ENCODE measurements around the gene STXBP6.

The STXBP6 gene

GRCh38 chr14:24870949-24871701 is 178.8 kb downstream of the STXBP6 start:
- Histone ChIP-seq H3K36me3 (ENCODE audit: control insufficient read depth, insufficient read depth, low read length) (no peaks in the 10 kb centered on the region), H3K9ac (ENCODE audit: low read depth, low read length) (no peak overlapping the region), H3K4me1 (ENCODE audit: control insufficient read depth, insufficient read depth, low read length) (no peaks in the 10 kb centered on the region), H3K4me3 (ENCODE audit: low read depth, low read length) (no peak overlapping the region), H3K27me3 (ENCODE audit: control insufficient read depth, insufficient read depth, low read length) (no peaks in the 10 kb centered on the region), H3K9me3 (ENCODE audit: control insufficient read depth, insufficient read depth, low read length) (no peaks in the 10 kb centered on the region)

- Histone ChIP-seq H3K4me3 (ENCODE audit: low read depth, low read length) (no peak overlapping the region), H3K36me3 (ENCODE audit: control insufficient read depth, insufficient read depth, low read length) (no peaks in the 10 kb centered on the region), H3K27me3 (ENCODE audit: control insufficient read depth, insufficient read depth, low read length) (no peaks in the 10 kb centered on the region), H3K9me3 (ENCODE audit: control insufficient read depth, insufficient read depth, low read length) (no peaks in the 10 kb centered on the region), H3K4me1 (ENCODE audit: control insufficient read depth, insufficient read depth, low read length) (no peaks in the 10 kb centered on the region), H3K9ac (ENCODE audit: low read depth, low read length) (no peak overlapping the region)
These were observed 181.6 kb downstream of the STXBP6 start for GRCh38 chr14:24868389-24868788.

GRCh38 chr14:24866067-24866639 is 183.8 kb downstream of the STXBP6 start:
- no peak overlapping the region for H3K9ac ChIP-seq (ENCODE audit: low read depth, low read length)
- H3K4me3 ChIP-seq (ENCODE audit: low read depth, low read length): no peak overlapping the region
- H3K4me1 ChIP-seq (ENCODE audit: control insufficient read depth, insufficient read depth, low read length): no peaks in the 10 kb centered on the region
- no peaks in the 10 kb centered on the region for H3K27me3 ChIP-seq (ENCODE audit: control insufficient read depth, insufficient read depth, low read length)
- no peaks in the 10 kb centered on the region for H3K36me3 ChIP-seq (ENCODE audit: control insufficient read depth, insufficient read depth, low read length)
- H3K9me3 ChIP-seq (ENCODE audit: control insufficient read depth, insufficient read depth, low read length): no peaks in the 10 kb centered on the region

- H3K27me3 ChIP-seq (ENCODE audit: control insufficient read depth, insufficient read depth, low read length): no peaks in the 10 kb centered on the region
- no peak overlapping the region for H3K4me3 ChIP-seq (ENCODE audit: low read depth, low read length)
- no peak overlapping the region for H3K9ac ChIP-seq (ENCODE audit: low read depth, low read length)
- no peaks in the 10 kb centered on the region for H3K9me3 ChIP-seq (ENCODE audit: control insufficient read depth, insufficient read depth, low read length)
- no peaks in the 10 kb centered on the region for H3K36me3 ChIP-seq (ENCODE audit: control insufficient read depth, insufficient read depth, low read length)
- no peaks in the 10 kb centered on the region for H3K4me1 ChIP-seq (ENCODE audit: control insufficient read depth, insufficient read depth, low read length)
These were observed 185.8 kb downstream of the STXBP6 start for GRCh38 chr14:24863968-24864684.

GRCh38 chr14:24861083-24861630 is 188.8 kb downstream of the STXBP6 start:
- H3K4me1 ChIP-seq (ENCODE audit: control insufficient read depth, insufficient read depth, low read length): no peaks in the 10 kb centered on the region
- H3K27me3 ChIP-seq (ENCODE audit: control insufficient read depth, insufficient read depth, low read length): no peaks in the 10 kb centered on the region
- H3K9ac ChIP-seq (ENCODE audit: low read depth, low read length): no peak overlapping the region
- no peaks in the 10 kb centered on the region for H3K9me3 ChIP-seq (ENCODE audit: control insufficient read depth, insufficient read depth, low read length)
- no peaks in the 10 kb centered on the region for H3K36me3 ChIP-seq (ENCODE audit: control insufficient read depth, insufficient read depth, low read length)
- H3K4me3 ChIP-seq (ENCODE audit: low read depth, low read length): no peak overlapping the region

GRCh38 chr14:24859559-24859958 is 190.4 kb downstream of the STXBP6 start:
- H3K36me3 ChIP-seq (ENCODE audit: control insufficient read depth, insufficient read depth, low read length): no peaks in the 10 kb centered on the region
- H3K4me3 ChIP-seq (ENCODE audit: low read depth, low read length): no peak overlapping the region
- H3K9ac ChIP-seq (ENCODE audit: low read depth, low read length): no peak overlapping the region
- no peaks in the 10 kb centered on the region for H3K27me3 ChIP-seq (ENCODE audit: control insufficient read depth, insufficient read depth, low read length)
- no peaks in the 10 kb centered on the region for H3K9me3 ChIP-seq (ENCODE audit: control insufficient read depth, insufficient read depth, low read length)
- no peaks in the 10 kb centered on the region for H3K4me1 ChIP-seq (ENCODE audit: control insufficient read depth, insufficient read depth, low read length)

- Histone ChIP-seq H3K27me3 (ENCODE audit: control insufficient read depth, insufficient read depth, low read length) (no peaks in the 10 kb centered on the region), H3K9me3 (ENCODE audit: control insufficient read depth, insufficient read depth, low read length) (no peaks in the 10 kb centered on the region), H3K4me1 (ENCODE audit: control insufficient read depth, insufficient read depth, low read length) (no peaks in the 10 kb centered on the region), H3K4me3 (ENCODE audit: low read depth, low read length) (no peak overlapping the region), H3K36me3 (ENCODE audit: control insufficient read depth, insufficient read depth, low read length) (no peaks in the 10 kb centered on the region), H3K9ac (ENCODE audit: low read depth, low read length) (no peak overlapping the region)
These were observed 191.3 kb downstream of the STXBP6 start for GRCh38 chr14:24858684-24859083.

- Histone ChIP-seq H3K4me3 (ENCODE audit: low read depth, low read length) (no peak overlapping the region), H3K36me3 (ENCODE audit: control insufficient read depth, insufficient read depth, low read length) (no peaks in the 10 kb centered on the region), H3K9me3 (ENCODE audit: control insufficient read depth, insufficient read depth, low read length) (no peaks in the 10 kb centered on the region), H3K4me1 (ENCODE audit: control insufficient read depth, insufficient read depth, low read length) (peaks cover 3% of the 10 kb centered on the region), H3K9ac (ENCODE audit: low read depth, low read length) (no peak overlapping the region), H3K27me3 (ENCODE audit: control insufficient read depth, insufficient read depth, low read length) (no peaks in the 10 kb centered on the region)
These were observed 191.9 kb downstream of the STXBP6 start for GRCh38 chr14:24858052-24858451.

GRCh38 chr14:24857277-24857676 is 192.7 kb downstream of the STXBP6 start:
- Histone ChIP-seq H3K4me1 (ENCODE audit: control insufficient read depth, insufficient read depth, low read length) (peaks cover 5% of the 10 kb centered on the region), H3K4me3 (ENCODE audit: low read depth, low read length) (no peak overlapping the region), H3K9me3 (ENCODE audit: control insufficient read depth, insufficient read depth, low read length) (no peaks in the 10 kb centered on the region), H3K36me3 (ENCODE audit: control insufficient read depth, insufficient read depth, low read length) (no peaks in the 10 kb centered on the region), H3K27me3 (ENCODE audit: control insufficient read depth, insufficient read depth, low read length) (no peaks in the 10 kb centered on the region), H3K9ac (ENCODE audit: low read depth, low read length) (no peak overlapping the region)

- no peaks in the 10 kb centered on the region for H3K27me3 ChIP-seq (ENCODE audit: control insufficient read depth, insufficient read depth, low read length)
- H3K4me3 ChIP-seq (ENCODE audit: low read depth, low read length): no peak overlapping the region
- H3K36me3 ChIP-seq (ENCODE audit: control insufficient read depth, insufficient read depth, low read length): no peaks in the 10 kb centered on the region
- H3K4me1 ChIP-seq (ENCODE audit: control insufficient read depth, insufficient read depth, low read length): peaks cover 9% of the 10 kb centered on the region
- H3K9me3 ChIP-seq (ENCODE audit: control insufficient read depth, insufficient read depth, low read length): no peaks in the 10 kb centered on the region
- H3K9ac ChIP-seq (ENCODE audit: low read depth, low read length): no peak overlapping the region
These were observed 196.5 kb downstream of the STXBP6 start for GRCh38 chr14:24853446-24853845.

- Histone ChIP-seq H3K27me3 (ENCODE audit: control insufficient read depth, insufficient read depth, low read length) (no peaks in the 10 kb centered on the region), H3K36me3 (ENCODE audit: control insufficient read depth, insufficient read depth, low read length) (no peaks in the 10 kb centered on the region), H3K9ac (ENCODE audit: low read depth, low read length) (no peak overlapping the region), H3K4me3 (ENCODE audit: low read depth, low read length) (no peak overlapping the region), H3K4me1 (ENCODE audit: control insufficient read depth, insufficient read depth, low read length) (peaks cover 9% of the 10 kb centered on the region), H3K9me3 (ENCODE audit: control insufficient read depth, insufficient read depth, low read length) (no peaks in the 10 kb centered on the region)
These were observed 197.5 kb downstream of the STXBP6 start for GRCh38 chr14:24852312-24853060.

Data from iPS-15b (cell line).